A673 (cell line): ENCODE results near the gene THADA. TPM values are rescaled to one million over a fixed set of nuclear protein-coding genes. Genes with fewer than 3 reads are reported as not detected.

Experiments used
- BruUV-seq: library from RNA; stranded (reverse); fragments of 400-500 nt; replicated peaks from 2 replicates; lab custom pipeline; 2021; lab: Mats Ljungman, UMichigan
- CTCF ChIA-PET: fragments of 300-600 bp; sonication (Branson Sonifier 250); formaldehyde crosslinking; loops from one replicate; lab custom pipeline; 2022; ENCODE audit warnings: antibody characterized with exemption; lab: Charles Lee
- POLR2A ChIA-PET: fragments of 300-600 bp; sonication (Branson Sonifier 250); formaldehyde crosslinking; loops from one replicate; lab custom pipeline; 2022; ENCODE audit warnings: antibody characterized with exemption; ENCODE audit not compliant: low non-redundant PET; lab: Charles Lee
- DNase-seq: peaks from one replicate; pipeline ENCODE4 v3.0.0-alpha.2; 2015; ENCODE audit warnings: low spot score
- H3K27ac ChIP-seq: fragments of 200-600 bp; sonication (generic); 2 replicates; pipeline ENCODE4 v1.5.1; 2016; ENCODE audit warnings: mixed run types, low read depth, mild to moderate bottlenecking, mixed read lengths, antibody characterized with exemption, low read length; ENCODE audit not compliant: poor library complexity, severe bottlenecking
- H3K27me3 ChIP-seq: fragments of 200-600 bp; sonication (generic); replicated peaks from 2 replicates; pipeline ENCODE4 v1.6.1; 2017; ENCODE audit warnings: mixed run types, low read depth, mild to moderate bottlenecking, mixed read lengths, antibody characterized with exemption, low read length; ENCODE audit not compliant: insufficient read depth, poor library complexity
- H3K36me3 ChIP-seq: fragments of 200-600 bp; sonication (generic); 2 replicates; pipeline ENCODE4 v1.6.1; 2016; ENCODE audit warnings: mixed run types, mild to moderate bottlenecking, mixed read lengths, antibody characterized with exemption, low read length; ENCODE audit not compliant: insufficient read depth, poor library complexity, severe bottlenecking
- H3K4me1 ChIP-seq: fragments of 200-600 bp; sonication (generic); 2 replicates; pipeline ENCODE4 v1.6.1; 2017; ENCODE audit warnings: mixed run types, mild to moderate bottlenecking, mixed read lengths, antibody characterized with exemption, low read length; ENCODE audit not compliant: insufficient read depth, poor library complexity, severe bottlenecking
- H3K4me3 ChIP-seq: fragments of 200-600 bp; sonication (generic); 2 replicates; pipeline ENCODE4 v1.5.1; 2016; ENCODE audit warnings: low read depth, mixed run types, mild to moderate bottlenecking, mixed read lengths, low read length; ENCODE audit not compliant: poor library complexity, severe bottlenecking
- H3K9me3 ChIP-seq: fragments of 200-600 bp; sonication (generic); 2 replicates; pipeline ENCODE4 v1.6.1; 2016; ENCODE audit warnings: mixed run types, low read depth, mild to moderate bottlenecking, mixed read lengths, antibody characterized with exemption, low read length; ENCODE audit not compliant: poor library complexity, severe bottlenecking
- CTCF ChIP-seq: fragments of 300-800, 200-600 bp; sonication (generic); conservative IDR thresholded peaks from 2 replicates; pipeline ENCODE4 v1.5.1; 2017; ENCODE audit warnings: low read depth, mild to moderate bottlenecking, antibody characterized with exemption, low read length, moderate library complexity, mixed read lengths
- EZH2 ChIP-seq: fragments of 200-600 bp; sonication (generic); IDR thresholded peaks from 2 replicates; pipeline ENCODE4 v1.6.1; 2017; ENCODE audit warnings: borderline replicate concordance, low read depth, mild to moderate bottlenecking, mixed read lengths, antibody characterized with exemption, low read length; ENCODE audit not compliant: poor library complexity, severe bottlenecking
- intact Hi-C: fragments of 100-400 bp; cut with micrococcal nuclease; formaldehyde crosslinking; loops from one replicate; pipeline ENCODE4 v1.10.0; 2022; ENCODE audit not compliant: unreplicated experiment
- total RNA-seq: library from RNA; stranded (reverse); gene quantifications from 2 replicates; pipeline ENCODE4 v1.2.3, GENCODE V29; 2021

The THADA gene
- total RNA-seq, 1 experiment from 2014 or later = 39.7 TPM

- TF ChIP-seq EZH2 (no peak), CTCF (no peak)
- H3K9me3 ChIP-seq = no peaks in the 10 kb centered on the region
- H3K36me3 ChIP-seq = no peaks in the 10 kb centered on the region
- H3K27me3 ChIP-seq = no peaks in the 10 kb centered on the region
- no peak overlapping the region for H3K4me3 ChIP-seq
- H3K4me1 ChIP-seq = no peaks in the 10 kb centered on the region
- intact Hi-C loops = loop anchor here (2.0 kb wide), 1 partner anchor 26 kb away; no protein-coding TSS in a partner anchor
- DNase-seq = no peak
- H3K27ac ChIP-seq = no peak overlapping the region
- no TSS peak for BruUV-seq
- ChIA-PET CTCF (no interaction called here), POLR2A (no interaction called here)
These were observed 234.6 kb downstream of the THADA start for GRCh38 chr2:43361286-43361685.

GRCh38 chr2:43360137-43360536 is 235.7 kb downstream of the THADA start:
- no peak for TF ChIP-seq CTCF
- no peak for TF ChIP-seq EZH2
- ChIA-PET CTCF (no interaction called here), POLR2A (no interaction called here)
- no peak overlapping the region for H3K27ac ChIP-seq
- H3K4me3 ChIP-seq = no peak overlapping the region
- H3K9me3 ChIP-seq = no peaks in the 10 kb centered on the region
- no peaks in the 10 kb centered on the region for H3K36me3 ChIP-seq
- H3K27me3 ChIP-seq = no peaks in the 10 kb centered on the region
- BruUV-seq = no TSS peak
- H3K4me1 ChIP-seq = no peaks in the 10 kb centered on the region
- no peak for DNase-seq
- intact Hi-C loops = loop anchor here (2.0 kb wide), 1 partner anchor 27 kb away; no protein-coding TSS in a partner anchor

GRCh38 chr2:43358410-43359201 is 237.2 kb downstream of the THADA start:
- no peak for DNase-seq
- ChIA-PET POLR2A (no interaction called here), CTCF (no interaction called here)
- Histone ChIP-seq H3K4me3 (no peak overlapping the region), H3K36me3 (no peaks in the 10 kb centered on the region), H3K27ac (no peak overlapping the region), H3K9me3 (no peaks in the 10 kb centered on the region), H3K4me1 (no peaks in the 10 kb centered on the region), H3K27me3 (no peaks in the 10 kb centered on the region)
- no peak for TF ChIP-seq CTCF
- TF ChIP-seq EZH2 = no peak
- BruUV-seq = no TSS peak
- intact Hi-C loops = no loop called here
